Measurements from ENCODE around the gene IFRD2.

DNA sequence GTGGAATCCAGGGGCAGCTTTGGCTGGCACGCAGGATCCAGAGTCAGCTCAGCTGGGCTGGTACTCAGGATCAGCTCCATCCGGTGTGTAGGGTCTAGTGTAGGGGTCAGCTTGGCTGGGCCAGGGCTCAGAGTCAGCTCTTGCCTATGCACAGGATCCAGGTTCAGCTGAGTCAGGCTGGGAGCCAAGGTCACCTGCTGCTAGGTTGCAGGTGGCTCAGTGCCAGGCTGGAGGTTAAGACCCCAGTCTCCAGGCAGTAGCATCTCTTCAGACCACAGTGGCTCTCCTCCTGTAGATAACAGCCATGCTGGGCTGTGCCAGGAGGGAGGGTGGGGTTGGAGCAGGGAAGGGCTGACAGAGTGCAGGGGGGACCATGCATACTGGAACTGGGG is 5.2 kb upstream of the IFRD2 start:
- no peak for TF ChIP-seq POLR2A (IDR thresholded peaks at IDR 0.05; ENCODE audit: low read length)
- no peak for TF ChIP-seq GATA1 (IDR thresholded peaks at IDR 0.05; ENCODE audit: low read depth, low read length)
